ENCODE measurements around the gene TFR2.

Gene TFR2

DNA sequence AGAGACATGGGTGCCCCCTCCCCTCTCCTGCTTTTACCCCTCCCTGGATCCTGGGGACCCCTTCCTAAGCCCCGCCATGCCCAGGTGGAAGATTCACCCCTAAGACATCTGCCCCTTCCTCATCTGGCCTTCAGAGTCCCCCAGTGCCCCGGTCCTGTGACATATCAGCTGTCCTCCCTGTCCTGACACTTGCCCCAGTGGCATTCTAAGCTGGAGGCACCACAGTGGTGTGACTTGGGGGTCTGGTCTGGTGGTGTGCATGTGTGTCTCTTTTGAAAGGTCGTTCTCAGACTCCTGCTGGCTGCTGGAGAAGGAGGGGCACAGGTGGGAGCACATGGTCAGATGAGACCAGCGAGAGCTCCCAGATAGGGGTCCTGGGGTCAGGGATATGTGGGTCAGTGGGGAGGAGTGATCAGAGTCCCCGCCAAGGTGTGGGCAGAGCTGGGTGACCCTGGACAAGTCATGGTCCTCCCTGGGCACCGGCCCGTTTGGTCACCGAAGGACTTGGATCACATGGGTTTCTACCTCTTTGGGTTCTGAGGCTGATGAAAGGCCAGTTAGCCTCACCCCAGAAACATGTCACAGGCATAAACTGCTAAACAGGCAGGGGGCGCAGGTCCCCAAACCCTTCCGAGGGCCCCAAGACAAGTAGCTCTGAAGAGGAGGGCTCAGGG lies 645 bp upstream of the TFR2 start:
- Histone ChIP-seq H3K4me2 (peak overlapping the region; percentile 38 to 75 (median 61); a peak in 21 of 22 replicates), H3K27ac (no peak overlapping the region), H3K9ac (no peak overlapping the region), H3K4me1 (peaks cover 4 to 18% (median 12%) of the 10 kb centered on the region in 10 experiments; a peak in 17 of 20 replicates), H4K20me1 (no peaks in the 10 kb centered on the region), H3K27me3 (no peaks in the 10 kb centered on the region), H3K9me3 (replicated peaks in 1 of 11) (no peaks in the 10 kb centered on the region), H3K36me3 (no peaks in the 10 kb centered on the region), H3K4me3 (no peak overlapping the region)
- no peak for TF ChIP-seq Cebpa-rat (IDR thresholded peaks at IDR 0.05)

DNA sequence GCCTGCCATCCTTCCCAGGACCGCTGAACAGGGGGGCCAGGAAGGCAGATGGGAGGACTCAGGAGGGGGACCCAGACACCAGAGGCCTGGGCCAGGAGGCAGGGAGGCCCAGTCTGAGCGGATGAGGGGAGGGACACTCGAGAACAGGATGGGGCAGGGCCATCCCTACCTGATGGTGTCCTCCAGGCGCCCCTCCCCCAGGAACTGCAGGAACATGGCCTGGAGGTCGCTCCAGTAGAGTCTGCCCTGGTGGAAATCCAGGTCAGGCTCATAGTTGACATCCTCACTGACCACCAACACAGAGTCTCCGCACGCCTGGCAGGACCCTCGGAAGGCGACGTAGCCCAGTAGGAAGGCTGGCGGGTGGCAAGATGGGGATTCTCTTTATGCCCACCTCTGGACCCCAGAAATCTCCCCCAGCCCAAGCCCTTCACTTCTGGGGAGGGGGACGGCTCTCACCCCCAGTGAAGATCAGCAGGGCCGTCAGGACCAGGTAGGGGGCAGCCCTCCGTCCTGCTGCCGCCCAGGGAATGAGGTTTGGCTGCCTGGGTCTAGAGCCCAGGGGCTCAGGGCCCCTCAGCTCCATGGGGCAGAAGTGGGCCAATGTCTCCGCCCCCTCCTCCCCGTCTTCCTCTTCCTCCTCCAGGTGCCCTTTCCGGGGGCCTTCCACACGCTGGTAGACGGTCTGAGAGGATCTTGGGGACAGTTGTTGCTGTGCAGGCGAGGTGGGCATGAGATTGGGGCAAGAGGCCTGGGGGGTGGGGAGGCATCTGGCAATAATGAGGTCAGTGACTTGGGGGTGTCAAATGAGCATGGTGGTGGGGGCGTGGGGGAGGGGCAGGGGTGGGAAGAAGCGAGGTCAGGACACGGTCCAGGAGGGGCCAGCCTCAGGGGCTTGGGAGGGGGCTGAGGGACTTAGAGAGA lies 573 bp downstream of the TFR2 start:
- Histone ChIP-seq H3K36me3 (no peaks in the 10 kb centered on the region), H3K27ac (no peak overlapping the region), H3K27me3 (no peaks in the 10 kb centered on the region), H3K9me3 (replicated peaks in 1 of 11) (no peaks in the 10 kb centered on the region), H3K9ac (no peak overlapping the region; a peak in 1 of 22 replicates), H3K4me2 (no peak overlapping the region), H3K4me3 (no peak overlapping the region), H4K20me1 (no peaks in the 10 kb centered on the region), H3K4me1 (peaks cover 4 to 18% (median 12%) of the 10 kb centered on the region in 10 experiments; a peak in 17 of 20 replicates)
- TF ChIP-seq Cebpa-rat (IDR thresholded peaks at IDR 0.05): no peak

DNA sequence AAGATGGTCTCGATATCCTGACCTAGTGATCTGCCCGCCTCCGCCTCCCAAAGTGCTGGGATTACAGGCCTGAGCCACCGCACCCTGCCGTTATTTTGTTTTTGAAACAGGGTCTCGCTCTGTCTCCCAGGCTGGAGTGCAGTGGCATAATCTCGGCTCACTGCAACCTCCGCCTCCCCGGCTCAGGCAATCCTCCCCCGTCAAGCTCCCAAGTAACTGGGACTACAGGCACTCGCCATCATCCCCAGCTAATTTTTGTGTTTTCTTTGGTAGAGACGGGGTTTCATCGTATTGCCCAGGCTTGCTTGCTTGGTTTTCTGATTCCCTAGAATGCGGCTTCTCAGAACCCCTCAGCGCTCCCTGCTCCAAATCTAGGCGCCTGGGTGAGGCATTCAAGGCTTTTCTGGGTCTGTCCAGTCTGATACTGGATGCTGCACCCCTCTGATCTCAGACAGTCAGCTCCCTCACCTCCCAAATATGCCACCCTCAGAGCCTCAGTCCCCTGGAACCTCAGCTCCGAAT lies 1.3 kb downstream of the TFR2 start:
- H3K4me2 ChIP-seq: no peak overlapping the region
- no peak overlapping the region for H3K9ac ChIP-seq
- H3K27ac ChIP-seq: no peak overlapping the region

DNA sequence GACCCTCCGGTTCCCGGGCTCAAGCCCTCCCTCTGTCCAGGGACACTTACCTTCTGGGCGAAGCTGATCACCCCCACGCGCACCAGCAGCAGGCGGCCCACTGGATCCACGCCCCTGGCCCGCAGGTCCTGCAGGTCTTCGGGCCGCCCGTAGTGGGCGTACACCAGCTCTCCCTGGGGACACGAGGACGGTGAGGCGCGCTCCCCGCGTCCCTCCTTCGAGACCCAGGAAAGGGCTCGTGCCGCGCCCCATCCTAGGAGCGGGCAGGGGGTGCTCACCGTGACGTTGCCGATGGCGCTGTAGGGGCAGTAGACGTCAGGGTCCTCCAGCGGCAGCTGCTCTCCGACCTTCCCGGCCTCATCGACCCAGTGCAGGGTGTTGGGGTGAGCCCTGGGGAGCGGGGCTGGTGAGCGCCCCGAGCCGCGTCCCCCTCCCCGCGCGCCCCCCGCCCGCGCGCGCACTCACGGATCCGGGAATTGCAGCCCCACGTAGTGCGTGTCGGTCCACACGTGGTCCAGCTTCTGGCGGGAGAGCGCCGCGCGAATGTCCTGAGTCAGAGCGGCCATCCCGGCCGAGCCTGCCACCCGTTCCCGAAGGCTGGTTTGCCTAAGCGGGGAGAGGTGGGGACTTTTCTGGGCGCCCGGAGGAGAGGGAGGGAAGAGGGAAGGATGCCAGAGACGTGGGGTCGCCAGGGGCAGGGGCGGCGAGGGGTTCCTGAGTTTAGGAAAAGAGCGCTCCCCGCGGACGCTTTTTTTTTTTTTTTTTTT lies 8.2 kb downstream of the TFR2 start:
- TF ChIP-seq Cebpa-rat (IDR thresholded peaks at IDR 0.05): no peak
- Histone ChIP-seq H3K4me3 (peak overlapping the region; percentile 62 to 80 (median 76)), H3K4me2 (peak overlapping the region; percentile 83 to 95 (median 92)), H3K27ac (peak overlapping the region; percentile 62 to 91 (median 84); a peak in 21 of 22 replicates), H3K4me1 (peaks cover 5 to 54% (median 49%) of the 10 kb centered on the region in 10 experiments; a peak in 19 of 20 replicates), H3K36me3 (peaks cover 0 to 25% (median 8%) of the 10 kb centered on the region in 11 experiments; a peak in 14 of 22 replicates), H3K9ac (peak overlapping the region; percentile 73 to 90 (median 84)), H3K9me3 (replicated peaks in 1 of 11) (no peaks in the 10 kb centered on the region), H3K27me3 (no peaks in the 10 kb centered on the region), H4K20me1 (no peaks in the 10 kb centered on the region)

More for the DNA sequence above, 1.3 kb downstream of the TFR2 start:
- H3K27me3 ChIP-seq: no peaks in the 10 kb centered on the region
- TF ChIP-seq Cebpa-rat (IDR thresholded peaks at IDR 0.05): no peak
- no peak overlapping the region for H3K4me3 ChIP-seq
- H3K36me3 ChIP-seq: no peaks in the 10 kb centered on the region
- no peaks in the 10 kb centered on the region for H3K9me3 ChIP-seq (replicated peaks in 1 of 11)
- peaks cover 4 to 18% (median 12%) of the 10 kb centered on the region in 10 experiments; a peak in 17 of 20 replicates for H3K4me1 ChIP-seq
- H4K20me1 ChIP-seq: no peaks in the 10 kb centered on the region

DNA sequence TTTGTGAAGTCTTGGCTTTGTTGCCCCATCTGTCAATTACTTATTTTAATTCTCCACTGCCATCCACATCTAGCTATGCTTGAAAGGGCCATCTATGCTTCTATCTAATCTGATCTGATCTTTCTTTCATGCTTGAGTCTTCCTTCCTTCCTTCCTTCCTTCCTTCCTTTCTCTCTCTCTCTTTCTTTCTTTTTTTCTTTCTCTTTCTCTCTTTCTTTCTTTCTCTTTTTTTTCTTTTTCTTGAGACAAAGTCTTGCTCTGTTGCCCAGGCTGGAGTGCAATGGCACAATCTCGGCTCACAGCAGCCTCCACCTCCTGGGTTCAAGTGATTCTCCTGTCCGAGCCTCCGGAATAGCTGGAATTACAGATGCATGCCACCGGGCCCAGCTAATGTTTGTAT lies 11.3 kb downstream of the TFR2 start:
- Histone ChIP-seq H3K9ac (peak overlapping the region in 1 of 11 experiments; percentile 16; a peak in 1 of 22 replicates), H3K4me1 (peaks cover 13 to 75% (median 66%) of the 10 kb centered on the region in 10 experiments), H3K27me3 (no peaks in the 10 kb centered on the region), H3K4me3 (no peak overlapping the region), H3K36me3 (peaks cover 0 to 30% (median 12%) of the 10 kb centered on the region in 11 experiments; a peak in 14 of 22 replicates), H4K20me1 (no peaks in the 10 kb centered on the region), H3K4me2 (peak overlapping the region in 9 of 11 experiments; percentile 26 to 95 (median 68); a peak in 16 of 22 replicates), H3K9me3 (replicated peaks in 1 of 11) (no peaks in the 10 kb centered on the region), H3K27ac (peak overlapping the region in 3 of 11 experiments; percentile 10 to 43 (median 38); a peak in 3 of 22 replicates)
- no peak for TF ChIP-seq Cebpa-rat (IDR thresholded peaks at IDR 0.05)

- peak overlapping the region in 3 of 11 experiments; percentile 2 to 43 (median 10); a peak in 3 of 22 replicates for H3K27ac ChIP-seq
- TF ChIP-seq Cebpa-rat (IDR thresholded peaks at IDR 0.05): no peak
- H3K9ac ChIP-seq: no peak overlapping the region
- peaks cover 17 to 71% (median 63%) of the 10 kb centered on the region in 10 experiments for H3K4me1 ChIP-seq
- H3K9me3 ChIP-seq (replicated peaks in 1 of 11): no peaks in the 10 kb centered on the region
- H3K4me3 ChIP-seq: no peak overlapping the region
- no peaks in the 10 kb centered on the region for H3K27me3 ChIP-seq
- H3K4me2 ChIP-seq: peak overlapping the region in 5 of 11 experiments; percentile 58 to 95 (median 64); a peak in 8 of 22 replicates
- H4K20me1 ChIP-seq: no peaks in the 10 kb centered on the region
- peaks cover 0 to 35% (median 13%) of the 10 kb centered on the region in 11 experiments; a peak in 14 of 22 replicates for H3K36me3 ChIP-seq
Observed at GRCh38 chr7:100629117-100629716, 12.1 kb downstream of the TFR2 start.

GRCh38 chr7:100627238-100627549 lies 14.2 kb downstream of the TFR2 start:
- H3K27me3 ChIP-seq: no peaks in the 10 kb centered on the region
- no peaks in the 10 kb centered on the region for H4K20me1 ChIP-seq
- H3K4me2 ChIP-seq: peak overlapping the region; percentile 88 to 99 (median 97)
- peak overlapping the region; percentile 68 to 81 (median 73); a peak in 20 of 22 replicates for H3K9ac ChIP-seq
- H3K27ac ChIP-seq: peak overlapping the region in 9 of 11 experiments; percentile 65 to 80 (median 75); a peak in 18 of 22 replicates
- no peak for TF ChIP-seq Cebpa-rat (IDR thresholded peaks at IDR 0.05)
- H3K4me3 ChIP-seq: peak overlapping the region; percentile 44 to 69 (median 60); a peak in 19 of 20 replicates
- H3K36me3 ChIP-seq: peaks cover 0 to 41% (median 14%) of the 10 kb centered on the region in 11 experiments; a peak in 15 of 22 replicates
- H3K9me3 ChIP-seq (replicated peaks in 1 of 11): no peaks in the 10 kb centered on the region
- peaks cover 20 to 63% (median 52%) of the 10 kb centered on the region in 10 experiments for H3K4me1 ChIP-seq

All from BLaER1 treated with 17β-estradiol and CSF1 and Interleukin-3, amounts not matched to agents 10 nM and 100 nM (cell line).